ENCODE results near the gene FBXO34.

The FBXO34 gene

DNA sequence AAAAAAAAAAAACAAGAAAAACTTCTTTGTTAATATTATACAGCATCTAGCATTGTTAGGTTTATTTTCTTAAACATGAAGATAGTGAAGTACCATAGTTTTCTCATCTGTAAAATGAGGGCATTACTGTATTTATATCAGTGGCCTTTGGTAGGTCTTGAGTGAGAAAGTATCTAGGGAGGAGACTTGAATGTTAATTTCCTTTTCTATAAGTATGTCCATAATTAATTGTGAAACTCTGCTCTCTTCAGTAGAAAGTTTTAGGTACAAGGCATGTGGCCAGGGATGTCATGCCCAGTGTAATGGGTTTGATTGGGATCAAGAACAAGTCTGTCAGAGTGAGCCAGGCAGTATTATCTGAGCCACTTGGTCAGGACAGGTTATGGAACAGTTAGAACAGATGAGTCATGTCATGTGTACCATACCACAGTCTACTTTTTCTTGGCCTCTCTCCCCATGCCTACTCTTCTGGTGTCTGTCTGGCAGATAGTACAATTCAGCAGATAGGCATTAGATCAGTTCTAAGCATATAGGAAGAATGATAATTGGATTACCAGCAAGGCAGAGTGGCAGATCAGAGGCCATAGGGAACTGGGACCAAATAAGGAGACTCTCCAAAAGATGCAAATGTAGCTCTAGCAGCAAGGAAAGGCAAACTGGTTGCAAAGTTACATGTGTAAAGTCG, 30.4 kb downstream of the FBXO34 start:
- H3K27me3 ChIP-seq = no peaks in the 10 kb centered on the region
- H3K36me3 ChIP-seq = no peaks in the 10 kb centered on the region
- no peak overlapping the region for H3K27ac ChIP-seq
- H3K4me1 ChIP-seq (ENCODE audit: control insufficient read depth in 1 of 2, insufficient read depth in 1 of 2, low read depth in 1 of 2, low read length in 1 of 2) = peaks cover 41 to 51% of the 10 kb centered on the region in 2 experiments
- no peak overlapping the region for H3K4me3 ChIP-seq (ENCODE audit: low read depth in 1 of 2, low read length in 1 of 2)
- TF ChIP-seq, protein P1, sequence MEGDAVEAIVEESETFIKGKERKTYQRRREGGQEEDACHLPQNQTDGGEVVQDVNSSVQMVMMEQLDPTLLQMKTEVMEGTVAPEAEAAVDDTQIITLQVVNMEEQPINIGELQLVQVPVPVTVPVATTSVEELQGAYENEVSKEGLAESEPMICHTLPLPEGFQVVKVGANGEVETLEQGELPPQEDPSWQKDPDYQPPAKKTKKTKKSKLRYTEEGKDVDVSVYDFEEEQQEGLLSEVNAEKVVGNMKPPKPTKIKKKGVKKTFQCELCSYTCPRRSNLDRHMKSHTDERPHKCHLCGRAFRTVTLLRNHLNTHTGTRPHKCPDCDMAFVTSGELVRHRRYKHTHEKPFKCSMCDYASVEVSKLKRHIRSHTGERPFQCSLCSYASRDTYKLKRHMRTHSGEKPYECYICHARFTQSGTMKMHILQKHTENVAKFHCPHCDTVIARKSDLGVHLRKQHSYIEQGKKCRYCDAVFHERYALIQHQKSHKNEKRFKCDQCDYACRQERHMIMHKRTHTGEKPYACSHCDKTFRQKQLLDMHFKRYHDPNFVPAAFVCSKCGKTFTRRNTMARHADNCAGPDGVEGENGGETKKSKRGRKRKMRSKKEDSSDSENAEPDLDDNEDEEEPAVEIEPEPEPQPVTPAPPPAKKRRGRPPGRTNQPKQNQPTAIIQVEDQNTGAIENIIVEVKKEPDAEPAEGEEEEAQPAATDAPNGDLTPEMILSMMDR (IDR thresholded peaks at IDR 0.05) = no peak
- no peaks in the 10 kb centered on the region for H3K9me3 ChIP-seq

DNA sequence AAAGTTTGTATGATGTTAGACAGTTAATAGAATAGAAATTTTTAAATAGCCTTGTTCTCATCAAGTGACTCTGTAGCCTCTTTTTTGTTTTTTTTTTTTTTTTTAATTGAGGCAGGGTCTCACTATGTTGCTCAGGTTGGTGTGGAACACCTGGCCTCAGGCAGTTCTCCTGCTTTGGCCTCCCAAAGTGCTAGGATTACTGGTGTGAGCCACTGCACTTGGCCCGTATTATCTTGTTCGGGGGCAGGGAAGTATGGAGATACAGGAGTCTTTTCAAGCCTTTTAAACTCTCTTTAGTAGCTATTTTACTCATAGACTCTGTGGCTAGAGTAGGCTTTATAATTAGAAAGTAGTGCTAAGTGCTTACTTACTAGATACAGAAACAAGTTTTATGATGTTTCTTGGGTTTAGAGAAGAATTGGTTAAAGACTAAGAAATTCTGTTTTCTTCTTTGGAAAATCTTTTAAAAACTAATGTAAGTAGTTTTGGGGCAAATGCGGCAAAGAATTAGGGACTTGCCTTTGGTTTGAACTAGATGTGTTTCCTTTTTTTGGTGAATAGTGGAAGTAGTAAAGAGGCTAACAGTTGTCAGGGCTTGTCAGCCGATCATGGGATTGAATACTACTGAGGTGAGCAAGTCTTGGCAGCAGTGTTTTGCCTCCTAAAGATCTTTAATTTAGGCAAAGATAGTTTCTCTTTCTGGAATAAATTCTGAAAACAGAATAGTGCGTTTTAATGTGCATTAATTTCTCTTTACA, 31.3 kb downstream of the FBXO34 start:
- Histone ChIP-seq H3K4me1 (ENCODE audit: control insufficient read depth in 1 of 2, insufficient read depth in 1 of 2, low read depth in 1 of 2, low read length in 1 of 2) (peaks cover 37 to 44% of the 10 kb centered on the region in 2 experiments), H3K27me3 (no peaks in the 10 kb centered on the region), H3K4me3 (ENCODE audit: low read depth in 1 of 2, low read length in 1 of 2) (no peak overlapping the region), H3K36me3 (no peaks in the 10 kb centered on the region), H3K27ac (peak overlapping the region; percentile 75), H3K9me3 (no peaks in the 10 kb centered on the region)
- TF ChIP-seq, protein P1 (IDR thresholded peaks at IDR 0.05) = no peak

DNA sequence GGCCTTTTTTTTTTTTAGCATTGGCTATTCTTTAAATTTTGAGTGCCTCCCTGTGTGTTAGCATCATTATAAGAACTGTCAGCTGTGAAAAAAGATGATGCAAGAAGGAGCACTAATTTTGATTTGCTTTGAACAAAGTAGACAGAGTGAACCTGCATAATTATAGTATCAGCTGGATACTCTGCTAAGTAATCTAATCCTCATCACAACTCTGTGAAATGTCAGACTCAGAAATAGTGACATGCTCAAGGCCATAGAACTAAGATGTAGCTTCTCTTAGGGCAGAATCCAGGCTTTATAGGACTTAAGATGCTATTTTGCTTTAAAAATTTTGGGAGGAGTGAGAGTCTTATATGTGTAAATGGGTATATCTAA, 31.9 kb downstream of the FBXO34 start:
- Histone ChIP-seq H3K4me3 (ENCODE audit: low read depth in 1 of 2, low read length in 1 of 2) (no peak overlapping the region), H3K27me3 (no peaks in the 10 kb centered on the region), H3K9me3 (no peaks in the 10 kb centered on the region), H3K4me1 (ENCODE audit: control insufficient read depth in 1 of 2, insufficient read depth in 1 of 2, low read depth in 1 of 2, low read length in 1 of 2) (peaks cover 31 to 38% of the 10 kb centered on the region in 2 experiments), H3K36me3 (no peaks in the 10 kb centered on the region), H3K27ac (peak overlapping the region; percentile 75)
- TF ChIP-seq, protein P1 (IDR thresholded peaks at IDR 0.05) = no peak

DNA sequence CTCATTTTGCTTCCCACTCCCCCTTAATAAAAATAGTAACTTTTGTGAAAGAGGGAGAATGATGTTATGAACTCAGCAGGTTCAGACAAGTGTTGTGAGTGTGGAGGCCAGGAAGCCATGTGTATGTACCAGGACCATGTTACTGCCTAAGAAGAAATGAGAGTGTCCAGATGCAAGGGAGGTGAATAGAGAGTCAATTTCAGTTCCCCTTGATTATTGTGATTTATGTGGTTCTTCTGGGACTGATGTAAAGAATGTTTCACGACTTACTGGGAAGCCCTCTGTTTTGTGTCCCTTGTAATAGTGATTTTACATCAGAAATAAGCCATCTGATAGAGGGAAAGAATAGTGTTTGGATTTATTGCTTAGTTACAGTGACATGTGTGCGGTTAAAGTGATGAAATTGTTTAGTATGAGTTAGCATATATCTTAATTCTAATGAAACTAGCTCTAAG, 32.5 kb downstream of the FBXO34 start:
- Histone ChIP-seq H3K27ac (peak overlapping the region; percentile 75), H3K4me1 (ENCODE audit: control insufficient read depth in 1 of 2, insufficient read depth in 1 of 2, low read depth in 1 of 2, low read length in 1 of 2) (peaks cover 25 to 32% of the 10 kb centered on the region in 2 experiments), H3K27me3 (no peaks in the 10 kb centered on the region), H3K4me3 (ENCODE audit: low read depth in 1 of 2, low read length in 1 of 2) (no peak overlapping the region), H3K36me3 (no peaks in the 10 kb centered on the region), H3K9me3 (no peaks in the 10 kb centered on the region)
- TF ChIP-seq, protein P1 (IDR thresholded peaks at IDR 0.05) = no peak

DNA sequence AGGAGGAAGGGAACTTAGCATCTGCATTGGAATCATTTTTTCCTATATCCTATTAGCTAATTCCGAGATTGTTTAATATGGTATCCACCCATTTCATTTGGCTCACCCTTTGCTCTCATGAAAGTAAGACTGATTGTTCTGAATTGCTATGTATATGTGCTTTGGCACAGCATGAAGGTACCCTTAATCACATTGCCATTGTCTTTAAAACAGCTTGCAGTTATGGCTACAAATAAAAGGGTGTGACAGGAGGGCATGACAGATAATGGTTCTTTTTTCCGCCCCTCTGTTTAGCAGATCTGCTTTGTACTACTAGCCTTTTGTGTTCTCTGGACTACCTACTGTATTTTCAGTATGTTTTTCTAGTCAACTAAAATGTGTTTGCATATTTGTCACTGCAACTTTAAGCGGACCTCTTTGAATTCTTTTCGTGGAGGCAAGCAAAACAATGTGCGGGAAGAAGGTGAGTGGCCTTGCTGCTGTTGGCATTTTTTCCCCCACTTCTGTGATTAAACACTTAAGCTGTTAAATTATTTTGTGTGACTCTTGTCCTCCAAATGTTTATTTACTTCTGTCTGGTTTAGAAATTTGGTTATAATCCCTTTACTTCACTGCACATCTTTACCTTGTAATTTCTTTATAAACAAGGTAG, 35.8 kb downstream of the FBXO34 start:
- TF ChIP-seq, protein P1 (IDR thresholded peaks at IDR 0.05) = no peak
- Histone ChIP-seq H3K9me3 (no peaks in the 10 kb centered on the region), H3K4me3 (ENCODE audit: low read depth in 1 of 2, low read length in 1 of 2) (no peak overlapping the region), H3K4me1 (ENCODE audit: control insufficient read depth in 1 of 2, insufficient read depth in 1 of 2, low read depth in 1 of 2, low read length in 1 of 2) (peaks cover 35% of the 10 kb centered on the region in 2 experiments), H3K27me3 (no peaks in the 10 kb centered on the region), H3K36me3 (no peaks in the 10 kb centered on the region), H3K27ac (no peak overlapping the region)

Data from neutrophil (primary cell).